Measurements from ENCODE around the gene ENOX1.

DNA sequence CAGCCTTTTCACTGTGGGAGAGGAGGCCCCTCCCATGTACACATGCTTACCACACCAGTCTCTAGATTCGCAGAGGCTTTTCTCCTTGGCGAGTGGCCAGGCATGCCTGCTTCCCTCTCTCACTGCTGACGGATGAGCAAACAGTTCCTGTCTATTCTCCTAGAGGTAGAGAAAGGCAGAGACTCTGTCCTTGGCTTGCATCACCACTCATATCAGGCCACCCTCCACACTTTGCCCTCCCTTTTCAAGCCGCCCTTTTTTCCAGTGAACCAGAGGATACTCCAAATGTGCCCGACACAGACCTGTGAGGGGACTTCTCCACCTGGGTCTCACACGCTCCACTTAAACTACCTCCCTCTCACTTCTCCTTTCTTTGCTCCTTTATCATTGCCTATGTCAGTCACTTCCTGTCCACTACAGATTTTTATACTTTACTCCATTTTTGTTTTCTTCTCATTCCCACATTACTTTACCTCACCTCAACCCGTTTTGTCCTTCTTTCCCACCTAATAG is 478.8 kb downstream of the ENOX1 start:
- TF ChIP-seq, protein P1, sequence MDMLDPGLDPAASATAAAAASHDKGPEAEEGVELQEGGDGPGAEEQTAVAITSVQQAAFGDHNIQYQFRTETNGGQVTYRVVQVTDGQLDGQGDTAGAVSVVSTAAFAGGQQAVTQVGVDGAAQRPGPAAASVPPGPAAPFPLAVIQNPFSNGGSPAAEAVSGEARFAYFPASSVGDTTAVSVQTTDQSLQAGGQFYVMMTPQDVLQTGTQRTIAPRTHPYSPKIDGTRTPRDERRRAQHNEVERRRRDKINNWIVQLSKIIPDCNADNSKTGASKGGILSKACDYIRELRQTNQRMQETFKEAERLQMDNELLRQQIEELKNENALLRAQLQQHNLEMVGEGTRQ (IDR thresholded peaks at IDR 0.05; ENCODE audit: low read depth, low read length): no peak
- TF ChIP-seq, protein P1 (CRISPR knock-in tag; IDR thresholded peaks at IDR 0.05; ENCODE audit: borderline replicate concordance): no peak
- TF ChIP-seq, protein P2, sequence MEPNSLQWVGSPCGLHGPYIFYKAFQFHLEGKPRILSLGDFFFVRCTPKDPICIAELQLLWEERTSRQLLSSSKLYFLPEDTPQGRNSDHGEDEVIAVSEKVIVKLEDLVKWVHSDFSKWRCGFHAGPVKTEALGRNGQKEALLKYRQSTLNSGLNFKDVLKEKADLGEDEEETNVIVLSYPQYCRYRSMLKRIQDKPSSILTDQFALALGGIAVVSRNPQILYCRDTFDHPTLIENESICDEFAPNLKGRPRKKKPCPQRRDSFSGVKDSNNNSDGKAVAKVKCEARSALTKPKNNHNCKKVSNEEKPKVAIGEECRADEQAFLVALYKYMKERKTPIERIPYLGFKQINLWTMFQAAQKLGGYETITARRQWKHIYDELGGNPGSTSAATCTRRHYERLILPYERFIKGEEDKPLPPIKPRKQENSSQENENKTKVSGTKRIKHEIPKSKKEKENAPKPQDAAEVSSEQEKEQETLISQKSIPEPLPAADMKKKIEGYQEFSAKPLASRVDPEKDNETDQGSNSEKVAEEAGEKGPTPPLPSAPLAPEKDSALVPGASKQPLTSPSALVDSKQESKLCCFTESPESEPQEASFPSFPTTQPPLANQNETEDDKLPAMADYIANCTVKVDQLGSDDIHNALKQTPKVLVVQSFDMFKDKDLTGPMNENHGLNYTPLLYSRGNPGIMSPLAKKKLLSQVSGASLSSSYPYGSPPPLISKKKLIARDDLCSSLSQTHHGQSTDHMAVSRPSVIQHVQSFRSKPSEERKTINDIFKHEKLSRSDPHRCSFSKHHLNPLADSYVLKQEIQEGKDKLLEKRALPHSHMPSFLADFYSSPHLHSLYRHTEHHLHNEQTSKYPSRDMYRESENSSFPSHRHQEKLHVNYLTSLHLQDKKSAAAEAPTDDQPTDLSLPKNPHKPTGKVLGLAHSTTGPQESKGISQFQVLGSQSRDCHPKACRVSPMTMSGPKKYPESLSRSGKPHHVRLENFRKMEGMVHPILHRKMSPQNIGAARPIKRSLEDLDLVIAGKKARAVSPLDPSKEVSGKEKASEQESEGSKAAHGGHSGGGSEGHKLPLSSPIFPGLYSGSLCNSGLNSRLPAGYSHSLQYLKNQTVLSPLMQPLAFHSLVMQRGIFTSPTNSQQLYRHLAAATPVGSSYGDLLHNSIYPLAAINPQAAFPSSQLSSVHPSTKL (CRISPR knock-in tag; IDR thresholded peaks at IDR 0.05): peak; percentile 45; the same call in 1 of the 2 replicates

Measured in HepG2 (cell line).